ENCODE measurements around the gene RBPMS2. TPM values are rescaled to one million over a fixed set of nuclear protein-coding genes. Genes with fewer than 3 reads are reported as not detected.

The RBPMS2 gene
- total RNA-seq, 1 experiment from 2014 or later, result 181 TPM

DNA sequence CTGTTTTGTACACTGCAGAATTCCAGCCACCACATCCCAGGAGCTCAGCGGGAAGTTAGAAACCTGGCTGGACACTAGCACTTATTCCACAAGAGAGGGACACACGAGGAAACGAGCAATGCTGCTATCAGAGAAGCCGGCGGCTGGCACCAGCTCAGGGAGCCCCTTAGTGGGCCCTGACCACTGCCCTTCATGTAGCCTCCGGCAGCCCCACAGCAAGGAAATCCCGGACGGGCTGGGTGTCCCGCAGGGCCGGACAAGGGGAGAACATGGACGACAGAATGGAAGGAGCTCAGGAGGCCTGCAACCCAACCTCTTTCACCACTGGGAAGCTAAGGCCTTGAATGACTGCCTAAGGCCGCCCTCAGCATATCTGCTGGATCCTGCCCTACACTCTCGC lies 32.5 kb downstream of the RBPMS2 start:
- TF ChIP-seq CTCF (conservative IDR thresholded peaks at IDR 0.05), result no peak

More for the DNA sequence above, 32.5 kb downstream of the RBPMS2 start:
- H4K8ac ChIP-seq (replicated peaks; ENCODE audit: insufficient read length, low read depth, low read length), result no peak overlapping the region
- no peak overlapping the region; the same call in 1 of the 2 replicates for H3K14ac ChIP-seq (ENCODE audit: insufficient read depth, low read length)
- DNase-seq, result no peak
- H2BK15ac ChIP-seq (ENCODE audit: low read depth, low read length), result no peak overlapping the region
- no peaks in the 10 kb centered on the region for H3K9me3 Mint-ChIP-seq
- no peak overlapping the region for H4K5ac ChIP-seq (ENCODE audit: insufficient read length, low read depth, low read length)
- no peaks in the 10 kb centered on the region for H4K20me1 ChIP-seq (ENCODE audit: control insufficient read depth, insufficient read depth, insufficient read length)
- H3K27me3 ChIP-seq (ENCODE audit: insufficient read depth, low read length), result no peaks in the 10 kb centered on the region
- no peaks in the 10 kb centered on the region for H3K23me2 ChIP-seq (ENCODE audit: insufficient read length, low read depth, low read length, poor library complexity, severe bottlenecking)
- H3T11ph ChIP-seq (ENCODE audit: low read length), result no peak overlapping the region
- peaks cover 0 to 6% of the 10 kb centered on the region in 2 experiments for H3K4me1 Mint-ChIP-seq
- no peak overlapping the region for H3K4me3 Mint-ChIP-seq
- no peaks in the 10 kb centered on the region for H3K4me1 ChIP-seq (ENCODE audit: insufficient read depth, low read length)
- no peak overlapping the region for H2AK5ac ChIP-seq (ENCODE audit: insufficient read length, low read length)
- peak overlapping the region in 1 of 3 experiments; percentile 22; a peak in 2 of 7 replicates for H3K27ac Mint-ChIP-seq
- no peaks in the 10 kb centered on the region for H3K9me3 ChIP-seq (ENCODE audit: control insufficient read depth, low read depth, low read length)
- H3K27me3 Mint-ChIP-seq (ENCODE audit: low read depth), result no peaks in the 10 kb centered on the region
- no peak overlapping the region for H2BK12ac ChIP-seq (ENCODE audit: insufficient read length, low read depth, low read length)
- no CpG with 5 or more reads among the region's 13 CpGs for WGBS (ENCODE audit: extremely low coverage, insufficient read length, low lambda C conversion rate)
- H3K79me2 ChIP-seq (ENCODE audit: insufficient read depth, low read length), result peaks cover 10% of the 10 kb centered on the region; the same call in 1 of the 2 replicates
- peaks cover 55 to 84% (median 63%) of the 10 kb centered on the region in 3 experiments for H3K36me3 Mint-ChIP-seq (ENCODE audit: insufficient read depth in 1 of 3, low read depth in 3 of 3)
- peaks cover 5% of the 10 kb centered on the region for H3K79me1 ChIP-seq (ENCODE audit: insufficient read depth, low read depth, low read length, poor library complexity, severe bottlenecking)
- H3K56ac ChIP-seq (ENCODE audit: insufficient read length, low read depth, low read length), result no peak overlapping the region
- no peak overlapping the region for H3K4ac ChIP-seq (ENCODE audit: low read depth, low read length)
- H2BK20ac ChIP-seq (ENCODE audit: low read depth, low read length, poor library complexity, severe bottlenecking), result no peak overlapping the region
- H3K4me2 ChIP-seq (ENCODE audit: insufficient read depth, insufficient read length, low read length), result no peak overlapping the region
- H2BK120ac ChIP-seq (ENCODE audit: low read depth, low read length, poor library complexity, severe bottlenecking), result no peak overlapping the region
- H3K18ac ChIP-seq (ENCODE audit: insufficient read length, low read depth, low read length), result no peak overlapping the region
- H3K27ac ChIP-seq (ENCODE audit: insufficient read length, low read depth, low read length), result no peak overlapping the region
- no peak overlapping the region for H4K91ac ChIP-seq (ENCODE audit: insufficient read length, low read depth, low read length)
- H3K23ac ChIP-seq (ENCODE audit: insufficient read length, low read depth, low read length), result no peak overlapping the region
- no peak overlapping the region for H3K9ac ChIP-seq (ENCODE audit: extremely low read depth, insufficient read length, low read length)
- H2AFZ ChIP-seq (ENCODE audit: low read length), result no peak overlapping the region
- no peak overlapping the region for H2BK5ac ChIP-seq (ENCODE audit: insufficient read length, low read length)
